Stimulated activated CD8-positive, alpha-beta memory T cell treated with anti-CD3 and anti-CD28 coated beads, Interleukin-2, amount 100 ng/mL, for 48 hours (primary cell): ENCODE data around the gene FREM2.

Experiments
- DNase-seq, 2 donors: peaks; one replicate each; pipeline ENCODE4 v3.0.0-alpha.2; 2020; ENCODE audit warnings: low read depth in 2 of 2

FREM2 gene

GRCh38 chr13:38687246-38688229, 661 bp downstream of the FREM2 start:
- DNase-seq, result no peak

- DNase-seq, result no peak
Measured at GRCh38 chr13:38688674-38689073, 1.8 kb downstream of the FREM2 start.

GRCh38 chr13:38690231-38690630, 3.4 kb downstream of the FREM2 start:
- DNase-seq, result no peak

GRCh38 chr13:38693168-38693567, 6.3 kb downstream of the FREM2 start:
- DNase-seq, result no peak

GRCh38 chr13:38693641-38694040, 6.8 kb downstream of the FREM2 start:
- no peak for DNase-seq

GRCh38 chr13:38697197-38697596, 10.3 kb downstream of the FREM2 start:
- no peak for DNase-seq

GRCh38 chr13:38697628-38698333, 10.9 kb downstream of the FREM2 start:
- DNase-seq, result no peak

- DNase-seq, result no peak
Measured at GRCh38 chr13:38700051-38700450, 13.2 kb downstream of the FREM2 start.

- DNase-seq, result no peak
Measured at GRCh38 chr13:38702669-38703068, 15.8 kb downstream of the FREM2 start.

GRCh38 chr13:38703255-38703654, 16.4 kb downstream of the FREM2 start:
- DNase-seq, result no peak

- DNase-seq, result no peak
Measured at GRCh38 chr13:38705365-38705764, 18.5 kb downstream of the FREM2 start.

- no peak for DNase-seq
Measured at GRCh38 chr13:38707460-38707859, 20.6 kb downstream of the FREM2 start.

GRCh38 chr13:38713046-38713445, 26.2 kb downstream of the FREM2 start:
- DNase-seq, result no peak

GRCh38 chr13:38718374-38718773, 31.5 kb downstream of the FREM2 start:
- no peak for DNase-seq

- no peak for DNase-seq
Measured at GRCh38 chr13:38730332-38730731, 43.5 kb downstream of the FREM2 start.

GRCh38 chr13:38733146-38733545, 46.3 kb downstream of the FREM2 start:
- no peak for DNase-seq

- DNase-seq, result no peak
Measured at GRCh38 chr13:38735665-38736440, 49.0 kb downstream of the FREM2 start.

- DNase-seq, result no peak
Measured at GRCh38 chr13:38743466-38743865, 56.6 kb downstream of the FREM2 start.

GRCh38 chr13:38752686-38753085, 65.8 kb downstream of the FREM2 start:
- no peak for DNase-seq

GRCh38 chr13:38753878-38754277, 67.0 kb downstream of the FREM2 start:
- no peak for DNase-seq

GRCh38 chr13:38755793-38756192, 68.9 kb downstream of the FREM2 start:
- DNase-seq, result no peak

GRCh38 chr13:38758277-38758676, 71.4 kb downstream of the FREM2 start:
- DNase-seq, result no peak
